Embryonic facial prominence (tissue), 1 donor: ENCODE data around the gene ASPSCR1.
A peak's percentile ranks its signal among the peaks of the same experiment; 100 is the strongest.
"Not testable (repeated sequence)": the region's sequence is repeated elsewhere in the genome, so short reads cannot be mapped to it uniquely, and the experiment has no call there.

ENCODE experiments used
- DNase-seq: peaks from one replicate; pipeline ENCODE4 v3.0.0-alpha.2; 2016; ENCODE audit errors: extremely low spot score

The ASPSCR1 gene

DNA sequence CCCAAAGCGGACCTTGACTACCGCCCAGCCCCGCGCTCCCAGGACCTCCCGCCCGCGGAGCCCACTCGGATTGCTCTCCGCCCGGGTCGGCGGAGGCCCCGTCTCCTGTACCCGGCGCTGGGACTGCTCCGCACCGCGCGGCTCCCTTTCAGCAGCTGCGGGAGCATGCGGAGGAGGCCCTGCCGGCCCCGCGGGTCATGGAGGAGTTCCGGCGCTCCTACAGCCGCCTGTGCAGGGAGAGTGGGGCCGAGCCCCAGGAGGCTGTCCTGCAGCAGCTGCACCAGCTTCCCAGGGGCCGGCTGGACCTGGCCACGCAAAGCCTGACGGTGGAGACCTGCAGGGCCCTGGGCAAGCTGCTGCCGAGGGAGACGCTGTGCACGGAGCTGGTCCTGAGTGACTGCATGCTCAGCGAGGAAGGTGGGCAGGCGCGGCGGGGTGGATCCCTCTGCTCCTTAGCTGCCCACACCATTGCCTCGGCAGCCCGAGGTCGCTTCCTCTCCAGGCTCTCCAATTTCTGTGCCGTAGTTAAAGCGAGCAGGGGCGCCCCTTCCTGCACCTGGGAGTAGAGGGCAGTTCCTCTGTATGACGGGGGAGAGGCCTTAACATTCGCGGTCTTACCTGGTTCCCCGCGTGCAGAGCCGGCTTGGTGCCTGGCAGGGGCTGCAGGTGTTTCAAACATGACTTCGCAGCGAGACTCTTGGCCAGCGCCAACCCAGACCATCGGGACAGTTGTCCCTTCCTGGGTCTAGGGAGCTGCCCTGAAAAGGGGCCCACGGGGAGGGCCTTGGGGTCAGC lies 46.2 kb downstream of the ASPSCR1 start:
- no peak for DNase-seq

GRCh38 chr17:82024859-82025258 lies 47.4 kb downstream of the ASPSCR1 start:
- no peak for DNase-seq

DNA sequence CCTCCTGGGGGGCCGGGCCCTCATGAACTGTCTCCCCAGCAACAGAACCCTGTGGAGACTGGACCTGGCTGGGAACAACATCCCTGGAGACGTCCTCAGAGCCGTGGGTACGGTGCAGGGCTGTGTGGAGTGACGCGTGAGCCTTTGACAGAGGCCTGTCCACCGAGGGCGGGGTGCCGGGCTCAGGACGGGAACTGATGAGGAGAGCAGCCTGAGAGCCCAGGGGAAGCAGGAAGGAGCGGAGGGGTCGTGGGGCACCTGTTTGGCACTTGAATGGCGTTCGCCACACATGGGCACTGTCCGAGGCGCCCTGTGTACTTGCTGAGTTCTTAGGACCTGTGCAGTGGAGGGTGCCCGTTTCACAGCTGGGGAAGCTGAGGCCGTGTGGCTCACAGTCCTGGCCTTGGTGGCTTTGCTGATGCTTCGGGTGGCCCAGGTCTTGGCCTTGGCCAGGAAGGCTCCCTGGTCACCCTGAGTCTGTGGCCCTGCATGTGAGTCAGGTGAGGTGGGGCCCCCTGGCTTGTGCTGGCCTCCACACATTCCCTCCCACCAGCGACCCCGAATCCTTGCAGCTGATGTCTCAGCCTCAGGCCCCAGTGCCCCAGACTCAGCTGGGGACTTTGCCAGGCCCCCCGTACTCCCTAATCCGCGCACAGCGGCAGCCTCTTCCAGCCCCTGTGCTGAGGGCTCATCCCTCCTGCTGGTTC lies 48.1 kb downstream of the ASPSCR1 start:
- no peak for DNase-seq

- DNase-seq, result no peak
Observed at GRCh38 chr17:82028246-82028645, 50.8 kb downstream of the ASPSCR1 start.

DNA sequence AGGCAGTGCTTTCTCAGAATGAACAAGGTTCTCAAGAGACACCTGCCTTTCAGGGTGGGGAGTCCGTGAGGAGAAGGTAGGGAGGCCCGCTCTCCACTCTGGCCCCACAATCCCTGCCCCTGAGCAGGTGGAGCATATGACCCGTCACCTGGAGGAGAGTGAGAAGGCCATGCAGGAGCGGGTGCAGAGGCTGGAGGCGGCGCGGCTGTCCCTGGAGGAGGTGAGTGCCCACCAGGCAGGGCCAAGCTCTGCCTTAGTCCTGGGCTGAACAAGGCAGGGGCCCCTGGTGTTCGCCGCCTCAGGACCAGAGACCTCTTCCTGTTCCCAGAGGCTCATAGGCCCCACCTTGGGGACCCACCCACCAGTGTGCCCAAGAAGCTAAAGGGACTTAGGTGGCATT lies 51.5 kb downstream of the ASPSCR1 start:
- no peak for DNase-seq

DNA sequence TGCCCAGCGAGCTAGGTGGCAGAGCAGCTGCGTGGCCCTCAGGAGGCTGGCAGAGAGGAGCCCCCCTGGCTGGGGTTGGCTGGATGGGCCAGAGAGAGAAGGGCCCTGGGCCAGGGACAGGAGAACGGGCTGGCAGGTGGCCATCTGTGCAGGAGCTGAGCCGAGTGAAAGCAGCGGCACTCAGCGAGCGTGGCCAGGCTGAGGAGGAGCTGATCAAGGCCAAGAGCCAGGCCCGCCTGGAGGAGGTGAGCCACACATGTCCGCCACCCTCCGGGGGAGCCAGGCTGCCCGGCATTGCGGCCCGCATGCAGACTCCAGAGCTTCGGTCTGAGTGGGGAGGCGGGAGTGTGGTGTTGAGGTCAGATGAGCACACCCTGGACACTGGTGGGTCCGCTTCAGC lies 52.0 kb downstream of the ASPSCR1 start:
- no peak for DNase-seq

DNA sequence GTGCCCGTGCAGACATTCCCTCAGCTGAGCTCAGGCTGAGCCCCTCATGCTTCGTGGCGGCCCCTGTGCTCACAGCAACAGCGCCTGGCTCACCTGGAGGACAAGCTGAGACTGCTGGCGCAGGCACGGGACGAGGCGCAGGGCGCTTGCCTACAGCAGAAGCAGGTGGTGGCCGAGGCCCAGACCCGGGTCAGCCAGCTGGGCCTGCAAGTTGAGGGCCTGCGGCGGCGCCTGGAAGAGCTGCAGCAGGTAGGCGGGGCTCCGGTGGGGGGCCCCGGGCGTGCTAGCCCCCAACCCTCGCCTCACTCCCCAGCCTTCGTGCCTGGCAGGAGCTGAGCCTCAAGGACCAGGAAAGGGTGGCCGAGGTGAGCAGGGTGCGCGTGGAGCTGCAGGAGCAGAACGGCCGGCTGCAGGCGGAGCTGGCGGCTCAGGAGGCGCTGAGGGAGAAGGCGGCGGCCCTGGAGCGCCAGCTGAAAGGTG lies 52.6 kb downstream of the ASPSCR1 start:
- DNase-seq, result no peak

GRCh38 chr17:82030470-82031302 lies 53.3 kb downstream of the ASPSCR1 start:
- no peak for DNase-seq

DNA sequence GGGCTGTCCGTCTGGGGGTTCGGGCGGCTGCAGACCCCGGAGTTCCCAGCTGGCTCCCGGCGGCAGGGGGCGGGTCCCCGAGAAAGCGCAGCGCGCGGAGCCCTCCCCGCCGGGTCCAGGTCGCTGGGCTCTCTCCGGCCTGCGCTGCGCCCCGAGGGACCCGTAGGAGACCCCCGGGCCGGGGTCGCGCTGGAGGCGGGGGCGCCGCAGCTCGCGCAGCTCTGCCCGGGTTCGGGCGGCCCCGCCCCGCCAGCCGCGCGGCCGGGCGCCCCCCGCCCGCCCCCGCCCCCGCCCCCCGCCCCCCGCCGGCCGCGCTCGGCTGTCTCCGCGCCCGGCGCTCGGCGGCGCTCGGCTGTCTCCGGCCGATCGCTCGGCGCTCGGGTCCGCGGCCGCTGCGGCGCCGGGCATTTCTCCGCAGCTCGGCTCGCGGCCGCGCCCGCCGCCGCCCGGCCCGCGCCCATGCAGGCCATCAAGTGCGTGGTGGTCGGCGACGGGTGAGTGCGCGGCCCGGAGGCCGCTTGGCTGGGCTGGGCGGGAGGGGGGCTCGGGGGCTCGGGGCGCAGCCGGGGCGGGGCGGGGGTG lies 54.0 kb downstream of the ASPSCR1 start, which contains the start of gene RAC3:
Gene RAC3 (plus strand): TSS at position 376 of the 582 bp plus-strand sequence. CDS start 84 bp downstream, at position 460.
- DNase-seq, result no peak

DNA sequence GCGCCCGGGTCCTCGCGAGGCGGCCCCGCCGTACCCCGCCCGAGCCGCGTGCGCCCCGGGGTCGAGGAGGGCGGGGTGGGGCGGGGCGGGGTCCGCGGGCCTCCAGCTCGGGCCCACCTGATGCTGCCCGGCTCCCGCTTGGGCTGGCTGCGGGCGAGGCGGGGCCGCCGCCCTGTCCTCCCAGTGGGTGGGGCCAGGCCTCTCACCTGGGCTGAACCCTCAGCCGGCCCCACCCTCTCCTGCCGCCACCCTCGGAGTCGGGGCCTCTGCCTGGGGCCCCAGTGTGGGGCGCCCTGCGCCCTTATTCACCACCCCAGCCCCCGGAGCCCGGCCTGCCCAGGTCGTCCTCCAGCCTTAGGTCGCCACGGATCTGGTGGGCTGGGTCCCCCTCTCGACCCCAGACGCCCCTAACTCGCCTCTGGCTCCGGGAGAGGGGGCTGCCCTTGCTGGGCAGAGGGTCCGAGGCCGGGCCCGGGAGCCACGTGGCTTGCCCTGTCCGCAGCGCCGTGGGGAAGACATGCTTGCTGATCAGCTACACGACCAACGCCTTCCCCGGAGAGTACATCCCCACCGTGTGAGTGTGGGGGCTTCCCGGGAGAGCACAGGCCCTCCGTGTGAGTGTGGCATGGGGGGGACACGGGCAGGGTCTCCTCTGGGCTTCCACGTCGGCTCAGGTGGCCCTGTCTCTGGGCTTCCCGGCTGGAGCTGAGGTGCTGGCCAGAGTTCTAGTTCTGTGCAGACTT lies 54.6 kb downstream of the ASPSCR1 start:
- no peak for DNase-seq

DNA sequence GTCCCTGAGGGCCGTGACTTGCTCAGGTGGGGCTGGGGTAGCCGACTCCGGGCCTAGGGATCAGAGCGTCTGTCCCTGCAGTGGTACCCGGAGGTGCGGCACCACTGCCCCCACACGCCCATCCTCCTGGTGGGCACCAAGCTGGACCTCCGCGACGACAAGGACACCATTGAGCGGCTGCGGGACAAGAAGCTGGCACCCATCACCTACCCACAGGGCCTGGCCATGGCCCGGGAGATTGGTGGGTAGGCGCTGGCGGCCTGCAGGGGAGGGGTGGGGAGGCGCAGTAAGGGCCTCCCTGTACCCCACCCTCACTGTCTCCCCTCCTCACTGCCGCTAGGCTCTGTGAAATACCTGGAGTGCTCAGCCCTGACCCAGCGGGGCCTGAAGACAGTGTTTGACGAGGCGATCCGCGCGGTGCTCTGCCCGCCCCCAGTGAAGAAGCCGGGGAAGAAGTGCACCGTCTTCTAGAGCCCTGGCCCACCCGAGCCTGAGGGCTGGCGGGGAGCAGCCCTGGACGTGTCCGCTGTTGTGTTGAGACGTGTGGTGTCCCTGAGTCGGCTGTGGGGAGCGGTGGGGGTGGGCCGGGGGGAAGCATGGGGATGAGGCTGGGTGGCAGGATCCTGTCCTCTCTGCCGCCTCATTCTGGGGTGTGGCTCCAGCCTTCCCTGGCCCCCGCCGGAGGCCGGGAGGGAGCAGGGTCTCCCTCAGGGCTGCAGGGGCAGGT lies 56.1 kb downstream of the ASPSCR1 start:
- DNase-seq, result no peak

- DNase-seq, result no peak
Observed at GRCh38 chr17:82034371-82035011, 57.1 kb downstream of the ASPSCR1 start.

DNA sequence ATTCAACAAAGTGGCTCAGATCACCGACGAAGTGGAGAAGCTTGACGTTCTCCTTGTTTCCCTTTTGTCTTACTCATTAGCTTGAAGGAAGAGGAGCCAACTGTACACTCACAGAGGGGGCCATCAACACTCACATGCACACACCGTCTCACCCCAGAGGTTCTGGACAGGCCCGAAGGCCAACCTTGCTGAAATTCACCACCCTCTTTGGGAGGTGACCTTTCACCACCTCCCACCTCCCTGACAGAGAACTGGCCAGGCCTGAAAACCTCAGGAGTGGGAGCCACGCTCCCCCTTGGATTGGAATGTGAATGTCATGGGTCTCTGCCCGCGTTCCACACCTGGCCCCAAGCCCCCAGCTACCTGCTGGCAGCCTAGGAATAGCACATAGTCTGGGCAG lies 58.1 kb downstream of the ASPSCR1 start:
- DNase-seq, result no peak

DNA sequence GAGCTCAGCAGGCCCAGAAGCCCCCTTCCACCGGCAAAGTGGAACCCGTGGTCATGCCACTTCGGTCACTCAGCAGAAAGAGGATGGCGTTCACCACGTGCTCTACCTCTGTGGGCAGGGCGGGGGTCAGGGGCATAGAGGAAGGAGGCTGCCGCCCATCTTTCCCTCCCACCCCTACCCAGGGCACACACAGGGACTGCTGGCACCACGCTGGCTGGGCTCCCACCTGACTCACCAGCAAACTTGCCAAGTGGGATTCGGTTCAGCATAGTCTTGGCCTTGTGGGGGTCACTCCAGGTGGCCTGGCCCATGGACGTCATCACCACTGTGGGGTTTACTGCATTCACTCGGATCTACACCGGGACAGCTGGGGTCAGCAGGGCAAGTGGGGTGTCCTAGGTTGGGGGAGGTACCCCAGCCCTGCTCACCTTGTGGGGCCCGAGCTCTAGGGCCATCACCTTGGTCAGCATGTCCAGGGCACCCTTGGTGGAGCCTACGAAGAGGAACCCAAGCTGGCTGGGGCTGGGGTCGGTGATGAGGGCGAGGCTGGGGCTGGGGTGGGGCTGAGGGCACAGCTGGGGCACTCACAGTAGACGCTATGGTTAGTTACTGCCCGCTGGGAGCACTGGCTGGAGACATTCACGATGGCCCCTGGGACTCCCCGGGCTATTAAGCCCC lies 58.7 kb downstream of the ASPSCR1 start:
- DNase-seq, result no peak

GRCh38 chr17:82036634-82037091 lies 59.2 kb downstream of the ASPSCR1 start:
- DNase-seq, result no peak

- peak; percentile 75 for DNase-seq
Observed at GRCh38 chr17:82037092-82037888, 59.9 kb downstream of the ASPSCR1 start, which contains the start of gene DCXR. DCXR (minus strand) TSS chr17:82037697; CDS start chr17:82037682, 15 bp downstream.

DNA sequence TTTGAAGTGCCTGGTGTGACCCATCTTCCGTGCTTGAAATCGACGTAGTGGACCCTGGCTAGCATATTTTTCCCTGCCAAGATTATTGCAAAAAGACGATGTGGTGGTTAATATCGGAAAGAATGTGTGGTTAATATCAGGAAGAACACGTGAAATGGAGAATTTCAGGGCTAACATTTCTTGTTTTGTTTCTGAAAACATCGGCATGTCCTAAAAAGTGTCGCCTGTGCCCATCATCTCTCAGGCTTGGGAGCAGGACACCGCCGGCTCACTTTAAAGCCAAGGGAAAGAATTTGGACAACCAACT lies 60.4 kb downstream of the ASPSCR1 start:
- DNase-seq, result no peak

GRCh38 chr17:82038796-82039409 lies 61.5 kb downstream of the ASPSCR1 start:
- DNase-seq, result not testable (repeated sequence)
